Activated CD4-positive, alpha-beta T cell treated with anti-CD3 and anti-CD28 coated beads, Interleukin-2, Interleukin-6, amounts not matched to agents 100 ng/mL and 50 ng/mL, durations not matched to agents 16 hours and 8 hours (primary cell): ENCODE measurements around the gene FHAD1.

Experiments used
- DNase-seq: peaks from one replicate; pipeline ENCODE4 v3.0.0-alpha.2; 2020

The FHAD1 gene

DNA sequence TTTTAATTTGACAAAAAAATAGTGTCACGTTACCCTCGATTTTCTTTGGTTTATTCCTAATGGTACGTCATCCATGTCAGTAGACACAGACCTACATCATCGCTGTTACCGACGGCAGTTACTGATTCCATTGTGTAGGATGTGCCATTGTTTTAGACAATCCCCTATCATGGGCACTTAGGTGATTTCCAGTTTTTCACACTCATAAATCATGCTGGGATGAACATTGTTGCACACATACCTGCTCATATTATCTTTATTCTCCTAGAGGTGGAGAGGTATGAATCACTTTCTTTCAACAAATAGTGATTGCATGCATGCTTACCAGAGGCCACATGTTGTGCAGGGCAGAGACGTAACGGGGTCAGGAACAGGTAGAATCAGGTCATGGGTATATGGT is 83.0 kb downstream of the FHAD1 start:
- no peak for DNase-seq

DNA sequence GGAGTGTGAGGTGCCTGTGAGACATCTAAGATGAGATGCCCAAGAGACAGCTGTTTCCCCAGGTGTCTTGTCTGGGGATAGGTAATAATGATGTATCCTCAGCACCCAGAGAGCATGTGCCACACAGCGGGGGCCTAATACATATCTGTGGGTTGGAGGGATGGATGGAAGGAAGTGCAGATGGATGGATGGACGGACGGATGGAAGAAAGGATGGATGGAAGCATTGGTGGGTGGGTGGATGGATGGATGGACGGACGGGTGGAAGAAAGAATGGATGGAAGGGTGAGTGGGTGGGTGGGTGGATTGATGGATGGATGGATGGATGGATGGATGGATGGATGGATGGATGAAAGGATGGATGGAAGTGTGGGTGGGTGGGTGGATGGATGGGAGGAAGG is 84.2 kb downstream of the FHAD1 start:
- DNase-seq: no peak

DNA sequence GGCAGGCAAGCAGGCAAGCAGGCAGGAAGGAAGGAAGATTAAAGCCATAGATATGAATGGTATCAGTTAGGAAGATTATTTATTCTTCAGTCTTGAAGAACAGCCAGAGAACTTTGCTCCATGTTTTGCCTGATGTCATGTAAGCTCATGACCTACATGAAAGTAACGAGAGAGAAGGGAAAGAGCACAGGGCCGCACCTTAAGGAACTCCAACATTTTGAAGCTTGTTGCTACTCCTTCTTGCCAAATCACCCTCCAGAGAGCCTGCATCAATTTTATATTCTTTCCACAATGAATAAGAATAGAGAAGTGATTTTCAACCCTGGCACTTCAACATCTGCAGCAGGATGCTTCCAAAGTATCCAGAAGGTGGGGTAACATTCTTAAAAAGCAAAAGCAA is 84.7 kb downstream of the FHAD1 start:
- no peak for DNase-seq

DNA sequence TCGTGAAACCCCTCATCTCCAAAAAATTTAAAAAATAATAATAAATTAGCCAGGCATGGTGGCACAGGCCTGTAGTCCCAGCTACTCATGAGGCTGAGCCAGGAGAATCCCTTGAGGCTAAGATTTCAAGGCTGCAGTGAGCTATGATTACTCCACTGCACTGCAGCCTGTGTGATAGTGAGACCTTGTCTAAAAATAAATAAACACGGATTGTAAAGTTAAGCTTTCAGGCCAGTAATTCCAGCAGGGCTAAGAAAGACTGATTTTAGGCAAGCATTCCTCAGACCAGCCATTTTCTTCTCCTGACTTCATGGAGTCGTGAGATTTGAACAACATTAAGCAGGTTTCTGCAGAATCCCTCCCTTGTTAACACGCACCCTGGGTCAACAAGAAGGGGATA is 85.5 kb downstream of the FHAD1 start:
- DNase-seq: no peak

DNA sequence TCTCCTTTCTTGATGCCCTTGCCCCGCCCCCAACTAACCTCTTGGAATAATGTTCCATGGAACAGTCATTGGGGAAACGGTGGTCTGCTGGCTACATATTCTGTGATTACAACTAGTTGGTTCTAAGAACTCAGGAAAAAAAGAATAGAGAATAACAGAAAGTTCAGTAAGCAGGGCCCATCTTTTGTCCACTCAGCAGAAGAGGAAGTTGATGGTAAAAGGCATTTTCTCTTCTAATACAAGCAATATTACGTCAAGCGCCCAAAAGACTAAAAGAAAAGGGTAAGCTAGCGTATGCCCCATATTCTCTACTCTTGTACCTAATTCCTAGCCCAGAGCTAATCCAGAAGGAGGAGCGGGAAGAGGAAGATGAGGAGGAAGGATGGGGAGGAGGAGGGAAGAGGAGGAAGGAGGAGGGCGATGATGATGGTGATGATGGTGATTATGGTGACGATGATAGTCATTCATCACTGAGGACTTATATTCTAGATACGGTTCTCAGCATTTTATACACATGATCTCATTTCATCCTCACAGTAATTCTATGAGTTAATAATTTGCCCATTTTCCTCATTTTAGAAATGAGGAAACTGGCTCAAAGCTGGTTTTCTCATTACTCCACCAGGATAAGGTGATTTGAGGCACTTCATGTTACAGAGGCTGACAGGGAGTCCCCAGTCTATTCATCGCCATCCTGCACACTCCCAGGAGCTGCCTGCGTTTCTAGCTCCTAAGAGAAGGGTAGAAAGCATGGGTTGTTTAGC is 86.1 kb downstream of the FHAD1 start:
- DNase-seq: no peak

DNA sequence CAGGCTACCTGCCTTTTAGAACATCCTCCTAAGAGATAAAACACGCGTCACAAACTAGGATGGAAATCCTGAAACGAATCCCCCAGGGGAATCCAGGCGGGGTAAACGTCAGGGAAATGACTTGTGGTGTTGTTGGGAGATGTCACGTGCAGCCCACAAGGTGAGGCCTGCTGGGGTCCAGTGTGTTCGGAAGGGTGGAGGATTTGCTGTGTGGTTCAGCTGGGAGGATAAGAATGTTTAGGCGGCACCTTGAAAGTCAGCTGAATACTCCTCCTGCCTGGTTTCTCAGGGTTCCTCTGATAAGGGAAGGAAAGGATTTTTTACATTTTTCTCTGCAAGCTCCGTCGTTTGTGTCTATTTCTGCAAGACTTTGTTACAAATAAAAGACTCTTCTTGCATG is 88.0 kb downstream of the FHAD1 start:
- DNase-seq: no peak

DNA sequence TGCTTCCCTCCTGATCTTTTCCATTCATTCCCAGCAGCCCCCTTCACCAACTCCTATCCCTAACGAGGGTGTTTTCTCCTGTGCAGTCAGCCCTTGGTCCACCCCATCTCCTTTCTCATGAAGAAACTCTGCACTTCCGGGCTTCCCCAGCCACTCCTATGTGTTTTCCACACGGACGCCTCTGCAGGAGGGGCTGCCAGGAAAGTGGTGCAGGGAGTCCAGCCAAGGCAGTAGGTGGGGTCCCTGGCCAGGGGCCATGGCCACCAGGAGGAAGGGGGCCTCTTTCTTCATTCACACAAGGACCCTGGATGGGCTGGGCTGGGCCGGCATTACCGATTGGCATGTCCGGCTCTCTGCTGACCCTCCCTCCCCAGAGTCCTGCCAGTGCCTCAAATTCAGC is 89.8 kb downstream of the FHAD1 start:
- no peak for DNase-seq

DNA sequence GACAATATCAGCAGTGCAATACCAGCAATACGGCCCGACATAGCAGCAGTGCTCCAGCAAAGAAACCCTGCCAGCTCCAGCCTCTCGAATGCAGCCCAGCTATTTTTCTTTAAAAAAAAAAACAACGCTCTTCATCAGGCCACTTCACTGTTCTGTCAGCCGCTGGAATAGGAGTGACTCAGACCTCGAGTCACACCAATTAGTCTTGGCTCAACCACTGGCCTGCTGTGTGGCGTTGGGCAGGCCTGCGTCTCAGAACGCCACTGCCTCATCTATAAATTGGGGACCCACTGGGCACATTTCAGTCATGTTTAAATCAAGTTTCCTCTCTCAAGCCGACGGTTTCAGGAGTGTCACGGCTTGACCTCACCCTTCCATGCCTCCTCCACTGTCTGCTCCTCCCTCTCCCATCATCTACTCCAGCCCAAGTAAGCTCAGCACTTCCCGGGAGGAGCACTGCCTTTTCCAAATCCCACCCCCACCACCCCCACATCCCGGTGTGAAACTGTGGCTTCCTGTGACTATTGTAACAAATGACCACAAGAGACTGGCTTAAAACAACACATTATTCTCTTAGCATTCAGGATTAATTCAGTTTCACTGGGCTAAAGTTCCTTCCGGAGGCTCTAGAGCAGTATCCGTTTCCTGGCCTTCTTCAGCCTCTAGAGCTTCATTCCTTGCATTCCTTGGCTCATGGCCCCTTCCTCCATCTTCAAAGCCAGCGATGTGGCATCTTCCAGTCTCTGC is 90.8 kb downstream of the FHAD1 start:
- DNase-seq: no peak

DNA sequence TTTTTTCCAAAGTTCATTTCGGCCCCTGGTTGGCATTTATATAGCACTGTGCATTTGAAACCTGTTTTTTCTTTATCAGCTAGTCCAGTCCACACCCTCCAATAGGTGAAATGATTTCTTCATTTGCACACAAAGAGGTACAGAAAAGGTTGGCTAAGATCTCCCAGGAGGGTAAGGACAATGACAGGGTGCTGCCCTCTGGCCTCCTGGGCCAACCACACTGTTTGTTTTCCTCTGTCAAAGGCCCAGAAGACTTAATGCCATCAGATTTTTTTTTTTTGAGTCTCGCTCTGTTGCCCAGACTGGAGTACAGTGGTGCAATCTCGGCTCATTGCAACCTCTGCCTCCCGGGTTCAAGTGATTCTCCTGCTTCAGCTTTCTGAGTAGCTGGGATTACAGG is 92.5 kb downstream of the FHAD1 start:
- no peak for DNase-seq

DNA sequence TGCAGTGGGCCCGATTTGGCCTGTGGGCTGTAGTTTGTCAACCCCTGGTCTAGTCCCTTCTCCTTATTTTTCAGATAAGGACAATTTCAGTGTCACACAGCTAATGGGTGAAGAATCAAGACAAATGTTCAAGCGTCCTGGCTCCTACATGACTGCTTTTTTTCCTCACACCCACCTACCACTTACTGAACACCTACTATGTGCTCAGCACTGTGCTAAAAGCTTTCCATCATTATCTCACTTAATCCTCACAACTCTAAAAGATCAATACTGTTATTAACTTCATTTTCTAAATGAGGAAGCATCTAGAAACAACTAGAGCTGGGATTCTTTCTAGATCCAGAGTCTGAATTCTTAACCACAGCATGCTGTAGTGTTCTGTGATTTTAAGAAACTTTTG is 94.2 kb downstream of the FHAD1 start:
- no peak for DNase-seq

DNA sequence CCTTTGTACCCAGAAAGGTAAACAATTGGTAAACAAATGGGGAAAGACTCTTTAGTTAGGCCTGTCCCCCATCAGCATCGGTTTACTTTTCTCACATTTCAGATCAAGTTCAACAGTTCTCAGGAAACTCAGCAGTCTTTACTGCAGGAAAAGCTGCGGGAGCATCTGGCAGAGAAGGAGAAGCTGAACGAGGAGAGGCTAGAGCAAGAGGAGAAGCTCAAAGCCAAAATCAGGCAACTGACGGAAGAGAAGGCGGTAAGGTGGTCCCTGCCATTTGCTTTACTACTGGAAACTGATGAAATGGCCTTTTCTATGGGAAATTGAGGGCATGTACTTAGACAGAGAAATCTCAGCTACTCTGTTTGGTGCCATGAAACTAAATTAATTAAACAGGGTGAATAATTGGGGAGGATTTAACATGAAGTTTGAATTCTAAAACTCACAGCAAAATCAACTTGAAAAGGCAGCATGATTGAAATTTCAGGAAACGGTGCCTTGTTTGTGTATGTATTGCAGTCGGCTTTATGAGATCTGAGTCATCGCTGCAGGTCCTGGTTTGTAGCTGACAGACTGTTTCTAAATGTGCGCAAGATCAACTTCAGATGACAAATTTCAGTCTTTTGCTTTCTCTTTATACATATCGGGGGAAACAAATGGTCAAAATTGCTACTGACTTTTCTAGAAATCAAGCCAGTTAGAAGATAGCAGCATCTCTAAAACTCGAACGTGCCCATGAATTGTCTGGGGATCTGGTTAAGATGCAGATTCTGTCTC is 94.8 kb downstream of the FHAD1 start:
- DNase-seq: peak; percentile 72

DNA sequence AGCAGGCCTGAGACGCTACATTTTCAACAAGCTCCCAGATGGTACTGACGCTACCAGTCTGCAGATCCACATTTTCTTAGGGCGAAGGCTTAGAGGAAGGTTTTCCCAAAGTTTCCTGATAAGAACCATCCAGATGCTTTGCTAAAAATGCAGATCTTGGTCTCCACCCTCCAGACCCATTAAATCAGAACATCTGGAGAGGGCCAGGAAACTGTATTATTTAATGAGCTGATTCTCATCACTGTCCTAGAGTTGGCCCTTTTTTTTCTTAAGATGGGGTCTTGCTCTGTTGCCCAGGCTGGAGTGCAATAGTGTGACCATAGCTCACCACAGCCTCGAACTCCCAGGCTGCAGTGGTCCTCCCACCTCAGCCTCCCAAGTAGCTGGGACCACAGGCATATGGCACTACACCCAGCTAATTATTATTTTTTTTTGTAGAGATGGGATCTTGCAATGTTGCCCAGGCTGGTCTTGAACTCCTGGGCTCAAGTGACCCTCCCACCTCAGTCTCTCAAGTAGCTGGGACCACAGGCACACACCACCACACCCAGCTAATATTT is 95.5 kb downstream of the FHAD1 start:
- no peak for DNase-seq

DNA sequence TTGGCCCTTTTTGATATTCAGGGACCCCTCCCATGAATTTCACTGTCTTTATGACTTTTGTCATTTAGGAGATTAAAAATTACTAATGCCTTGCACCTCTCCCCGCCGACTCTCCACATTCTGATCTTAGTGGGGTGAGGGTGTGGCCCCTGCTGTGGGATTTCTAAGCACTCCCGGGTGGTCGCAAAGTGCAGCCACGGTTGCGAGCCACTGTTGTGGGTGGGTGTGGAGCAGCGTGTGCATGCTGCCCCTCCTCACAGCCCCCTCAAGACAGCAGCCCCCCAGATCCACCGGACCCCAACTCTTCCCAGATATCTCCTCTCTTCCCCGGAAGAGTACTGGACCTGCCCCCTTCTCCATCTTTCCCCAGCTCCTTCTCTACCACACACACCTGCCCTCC is 96.1 kb downstream of the FHAD1 start:
- no peak for DNase-seq

DNA sequence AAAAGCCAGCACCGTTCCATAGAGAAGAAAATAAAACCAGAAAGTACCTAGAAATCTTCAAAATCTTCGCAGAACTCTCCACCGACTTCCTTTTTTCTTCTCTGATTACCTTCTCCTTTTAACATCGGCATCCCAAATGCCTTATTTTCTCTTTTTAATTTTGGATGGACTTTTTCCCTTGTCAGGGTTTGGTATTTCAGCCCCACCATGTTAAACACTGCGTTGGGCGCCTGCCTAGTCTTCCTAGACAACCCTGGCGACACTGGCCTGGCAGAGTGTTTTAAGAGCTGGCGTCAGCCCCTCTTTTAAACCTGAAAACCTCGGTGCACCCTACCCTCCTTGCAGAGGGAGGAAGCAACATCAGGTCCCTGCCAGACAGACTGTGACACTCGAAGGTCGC is 96.7 kb downstream of the FHAD1 start:
- no peak for DNase-seq

DNA sequence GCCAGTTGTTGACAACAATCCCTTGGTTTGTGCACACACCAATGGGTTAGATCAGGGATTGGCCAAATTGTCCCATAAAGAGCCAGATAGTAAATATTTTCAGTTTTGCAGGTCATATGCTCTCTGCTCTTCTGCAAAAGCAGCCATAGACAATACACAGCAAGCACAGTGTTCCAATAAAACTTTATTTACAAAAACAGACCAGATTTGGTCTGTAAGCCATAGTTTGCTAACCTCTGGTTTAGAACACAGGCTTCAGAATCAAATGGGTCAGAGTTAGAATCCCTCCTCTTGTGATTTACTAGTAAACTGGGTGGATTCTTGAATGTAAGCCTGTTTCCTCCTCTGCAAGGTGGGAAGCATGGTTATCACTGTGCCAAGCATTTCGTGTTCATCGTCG is 97.4 kb downstream of the FHAD1 start:
- no peak for DNase-seq

DNA sequence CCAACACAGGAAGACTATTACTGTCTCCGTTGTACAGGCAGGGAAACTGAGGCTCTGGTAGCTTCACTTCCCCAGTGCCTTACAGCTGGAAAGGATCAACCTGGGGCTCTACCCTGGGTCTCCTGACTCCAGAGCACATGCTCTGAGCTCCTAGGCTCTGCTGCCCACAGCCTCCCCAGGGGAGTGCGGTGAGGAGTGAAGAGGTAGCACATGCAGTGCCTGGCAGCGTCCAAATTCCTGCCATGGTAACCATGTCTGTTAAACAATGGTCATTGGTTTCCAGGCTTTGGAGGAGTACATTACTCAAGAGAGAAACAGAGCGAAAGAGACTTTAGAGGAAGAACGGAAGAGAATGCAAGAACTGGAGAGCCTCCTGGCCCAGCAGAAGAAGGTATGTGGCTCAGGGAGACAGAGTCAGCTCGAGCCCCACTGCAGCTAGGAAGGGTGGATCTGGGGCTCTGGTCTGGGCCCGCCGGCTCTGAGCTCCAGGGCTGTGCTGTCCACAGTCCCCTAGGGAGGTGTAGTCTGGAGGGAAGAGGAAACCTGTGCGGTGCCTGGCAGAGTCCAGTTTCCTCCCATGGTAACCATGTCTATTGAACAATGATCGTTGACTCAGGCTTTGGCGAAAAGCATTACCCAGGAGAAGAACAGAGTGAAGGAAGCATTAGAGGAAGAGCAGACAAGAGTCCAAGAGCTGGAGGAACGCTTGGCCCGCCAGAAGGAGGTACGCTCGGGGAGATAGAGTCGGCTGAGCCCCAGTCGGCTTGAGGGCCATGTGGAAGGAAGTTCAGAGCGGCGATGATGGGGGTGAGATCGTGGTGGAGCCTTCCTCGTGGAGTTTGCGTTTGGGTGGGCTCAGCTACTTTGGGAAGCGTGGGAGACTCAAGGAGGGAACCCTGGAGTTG is 98.0 kb downstream of the FHAD1 start:
- no peak for DNase-seq

DNA sequence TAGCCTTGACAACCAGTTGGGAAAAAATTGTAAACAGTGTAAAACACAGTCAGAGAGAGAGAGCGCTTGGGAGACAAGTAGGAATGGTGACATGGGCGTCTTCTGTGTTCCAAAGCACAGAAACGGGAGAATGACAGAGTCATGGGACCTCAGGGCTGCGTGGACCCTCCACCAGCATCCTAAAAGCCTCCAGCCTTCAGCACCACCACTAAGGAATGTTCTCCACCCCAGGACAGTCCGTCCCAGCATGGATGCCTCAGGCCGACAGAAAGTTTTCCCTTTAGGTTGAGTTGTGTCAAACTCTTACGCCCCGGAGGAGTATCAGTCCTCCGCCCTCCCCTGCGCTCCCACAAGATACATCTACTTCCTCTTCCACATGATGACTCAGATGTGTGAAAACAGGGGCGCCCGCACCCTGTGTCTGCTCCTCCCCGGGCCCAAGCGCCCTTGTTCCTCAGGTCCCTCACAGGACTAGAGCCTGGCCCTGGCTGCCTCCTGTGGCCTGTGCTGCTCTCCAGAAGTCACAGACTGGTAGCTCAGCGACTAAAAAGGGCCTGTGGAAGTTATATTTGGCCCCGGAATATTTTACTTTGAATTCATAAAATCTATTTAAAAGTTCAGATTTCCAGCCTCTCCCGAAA is 98.8 kb downstream of the FHAD1 start:
- DNase-seq: peak; percentile 82

DNA sequence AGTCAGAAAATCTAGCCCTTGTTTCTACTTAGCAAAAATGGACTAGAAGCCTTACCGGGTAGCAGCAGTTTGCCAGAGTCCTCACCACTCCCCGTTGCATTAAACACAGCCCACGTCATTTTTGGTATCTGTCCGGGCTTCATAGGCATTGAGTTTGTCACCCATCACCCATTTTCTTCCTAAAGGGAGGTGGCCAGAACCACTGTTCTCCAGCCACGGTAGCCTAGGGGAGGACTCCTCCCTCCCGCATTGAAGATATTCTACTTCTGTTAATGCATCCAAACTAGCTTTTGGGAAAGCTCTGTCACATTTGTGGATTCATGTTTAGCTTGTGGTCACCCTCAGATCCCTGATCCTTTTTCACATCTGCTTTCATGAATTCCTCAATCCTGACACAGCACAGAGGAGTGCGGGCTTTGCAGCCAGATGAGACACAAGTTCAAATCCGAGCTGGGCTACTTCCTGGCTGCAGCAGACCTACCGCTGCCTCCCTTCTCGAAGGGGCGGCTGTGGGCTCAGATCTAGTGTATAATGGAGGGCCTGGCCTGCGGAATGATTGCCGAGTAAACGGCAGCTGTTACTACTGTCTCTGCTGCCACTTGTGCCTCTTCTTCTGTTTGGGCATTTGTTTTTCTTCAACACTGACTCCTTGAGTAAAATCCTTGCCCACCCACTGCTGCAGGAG is 99.5 kb downstream of the FHAD1 start:
- no peak for DNase-seq

DNA sequence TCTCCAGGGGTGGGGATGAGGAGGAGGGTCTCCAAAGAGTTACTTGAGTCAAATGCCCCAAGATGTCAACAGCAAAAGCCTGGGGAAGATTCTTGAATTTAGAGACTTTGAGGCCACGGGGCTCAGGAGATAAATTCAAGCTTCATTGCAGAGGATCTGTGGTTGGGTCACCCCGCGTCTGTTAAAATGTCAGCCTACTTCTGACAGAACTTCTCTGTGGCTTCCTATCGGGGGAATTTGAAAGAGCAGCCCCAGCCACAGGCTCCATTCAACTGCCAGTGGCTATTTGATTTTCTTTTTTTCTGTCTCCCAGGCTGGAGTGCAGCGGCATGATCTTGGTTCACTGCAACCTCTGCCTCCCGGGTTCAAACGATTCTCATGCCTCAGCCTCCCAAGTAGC is 100.2 kb downstream of the FHAD1 start:
- DNase-seq: no peak

DNA sequence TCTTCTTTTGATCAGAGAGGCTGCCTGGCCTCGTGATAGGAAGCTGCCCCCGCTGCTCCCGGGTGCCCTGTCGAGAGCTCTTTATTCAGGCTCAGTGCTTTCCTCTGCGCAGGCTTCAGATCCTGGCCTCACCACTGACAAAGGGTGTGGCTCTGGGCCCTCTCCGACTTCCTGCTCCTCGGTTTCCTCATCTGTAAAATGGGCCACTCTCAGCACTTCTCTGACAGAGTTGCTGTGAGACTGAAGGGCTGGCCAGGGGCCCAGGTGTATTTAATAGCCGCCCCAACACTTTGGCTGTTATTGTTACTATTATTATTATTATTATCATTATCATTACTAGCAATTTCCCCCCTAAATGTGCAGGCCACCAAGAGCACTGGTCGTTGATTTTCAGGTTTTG is 101.6 kb downstream of the FHAD1 start:
- DNase-seq: no peak

DNA sequence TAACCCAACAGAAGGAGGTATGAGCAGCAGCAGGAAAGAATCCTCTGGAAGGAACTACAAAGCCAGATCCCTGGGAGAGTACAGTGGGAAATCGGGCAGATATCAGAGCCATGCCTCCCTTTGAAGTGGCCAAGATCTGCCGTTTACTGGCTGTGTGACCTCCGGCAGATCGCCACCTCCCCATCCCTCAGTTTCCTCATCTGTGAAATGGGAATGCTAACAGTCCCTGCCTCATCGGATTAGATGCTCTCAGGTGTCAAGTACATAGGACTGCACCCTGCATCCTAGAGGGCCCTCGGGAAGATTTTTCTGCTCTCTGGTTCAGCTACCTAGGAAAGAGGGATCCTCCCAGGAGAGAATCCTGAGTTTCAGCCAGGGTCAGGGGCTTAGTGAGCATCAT is 102.1 kb downstream of the FHAD1 start:
- no peak for DNase-seq
